ENCODE data around the gene ACOT11.

The ACOT11 gene

DNA sequence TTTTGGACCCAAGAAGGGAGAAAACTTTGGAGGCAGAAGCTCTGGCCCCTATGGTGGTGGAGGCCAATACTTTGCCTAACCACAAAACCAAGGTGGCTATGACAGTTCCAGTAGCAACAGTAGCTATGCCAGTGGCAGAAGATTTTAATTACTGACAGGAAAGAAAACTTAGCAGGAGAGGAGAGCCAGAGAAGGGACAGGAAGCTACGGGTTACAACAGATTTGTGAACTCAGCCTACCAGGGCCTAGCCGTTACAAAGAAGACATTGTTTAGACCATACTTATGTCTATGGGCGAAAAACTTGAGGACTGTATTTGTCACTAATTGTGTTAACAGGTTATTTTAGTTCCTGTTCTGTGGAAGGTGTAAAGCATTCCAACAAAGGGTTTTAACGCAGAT is 10.4 kb upstream of the ACOT11 start:
- no peak for DNase-seq (ENCODE audit: low read depth, low spot score)

DNA sequence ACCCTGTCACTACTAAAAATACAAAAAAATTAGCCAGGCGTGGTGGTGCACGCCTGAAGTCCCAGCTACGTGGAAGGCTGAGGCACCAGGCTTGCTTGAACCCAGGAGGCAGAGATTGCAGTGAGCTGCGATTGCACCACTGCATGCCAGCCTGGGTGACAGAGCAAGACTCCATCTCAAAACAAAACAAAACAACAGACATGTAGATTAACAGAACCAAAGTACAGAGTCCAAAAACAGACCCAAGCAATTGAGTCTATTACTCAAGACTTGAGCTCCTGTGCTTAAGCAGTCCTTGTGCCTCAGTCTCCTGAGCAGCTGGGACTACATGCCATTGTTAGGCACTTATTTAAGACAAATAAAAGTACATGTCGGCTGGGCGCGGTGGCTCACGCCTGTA is 9.5 kb upstream of the ACOT11 start:
- DNase-seq (ENCODE audit: low read depth, low spot score): no peak

DNA sequence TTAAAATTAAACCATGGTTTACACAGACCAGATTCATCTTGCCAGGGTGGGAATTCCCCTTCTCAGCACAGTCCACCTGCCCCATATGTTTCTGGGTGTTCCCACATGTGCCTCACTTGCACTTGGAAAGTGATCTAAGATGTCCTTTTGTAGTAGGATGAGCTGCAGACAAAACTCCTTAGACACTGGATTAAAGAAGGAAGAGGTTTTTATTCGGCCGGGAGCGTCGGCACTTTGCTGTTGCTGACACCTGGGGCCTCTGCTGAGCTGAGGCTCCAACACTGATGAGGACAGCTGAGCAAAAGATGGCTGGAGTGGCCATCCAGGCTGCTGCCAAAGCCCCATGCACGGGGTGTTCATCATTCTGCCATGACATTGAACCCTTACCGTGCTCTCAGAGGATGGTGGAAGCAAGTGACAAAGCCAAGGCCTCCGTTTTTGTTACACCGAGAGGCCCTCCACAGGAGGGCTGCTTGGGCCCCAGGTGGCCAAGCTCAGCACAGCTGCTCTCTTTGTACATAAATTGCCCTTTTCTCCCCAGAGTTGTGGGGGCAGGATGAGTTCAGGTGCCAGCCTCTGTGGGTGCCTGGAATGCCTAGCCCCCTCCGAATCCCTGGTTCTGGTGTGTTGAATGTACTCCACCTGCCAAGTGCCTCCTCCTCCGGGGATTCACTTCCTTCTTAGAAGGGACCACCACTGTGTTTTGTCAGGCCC is 7.3 kb upstream of the ACOT11 start:
- DNase-seq (ENCODE audit: low read depth, low spot score): no peak

DNA sequence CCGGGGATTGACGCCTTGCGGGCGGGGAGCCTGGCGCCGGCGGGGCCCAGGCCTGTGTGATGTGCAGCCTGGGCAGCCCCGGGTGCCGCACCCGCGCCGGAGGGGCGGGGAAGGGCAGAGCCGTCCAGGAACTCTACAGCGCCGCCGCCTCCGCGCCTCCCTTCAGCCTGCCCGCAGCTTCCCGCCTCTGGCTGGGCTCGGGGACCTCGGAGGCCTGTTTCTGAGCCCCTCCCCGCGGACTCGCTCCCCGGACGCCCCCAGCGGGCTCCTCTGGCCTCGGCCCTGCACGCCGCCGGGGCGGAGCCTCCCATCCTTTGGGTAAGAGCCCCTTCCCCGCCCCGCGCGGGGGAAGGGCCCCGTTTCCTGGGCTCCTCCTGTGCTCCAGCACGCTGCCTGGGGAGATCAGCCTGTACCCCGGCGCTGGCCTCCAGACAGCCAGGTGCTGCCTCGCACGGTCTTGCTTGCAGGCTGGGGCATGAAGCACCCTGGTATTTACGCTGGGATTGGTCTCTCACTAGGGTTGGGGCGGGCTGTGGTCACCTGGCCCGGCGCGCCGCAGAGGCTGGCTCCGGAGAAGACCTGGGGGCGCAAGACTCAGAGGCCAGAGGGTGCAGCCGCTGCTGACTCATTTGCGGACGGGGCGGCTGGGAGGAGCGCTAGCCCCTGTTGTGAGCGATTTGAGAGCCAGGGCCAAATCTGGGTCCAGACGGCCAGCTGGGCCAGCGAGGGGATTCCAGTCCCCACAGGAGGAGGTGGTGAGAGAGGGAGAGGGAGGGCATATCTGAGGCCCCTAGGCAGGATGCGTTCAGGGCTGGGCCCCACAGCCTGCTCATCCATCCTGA is 5.7 kb upstream of the ACOT11 start:
- peak; percentile 84 for DNase-seq (ENCODE audit: low read depth, low spot score)

DNA sequence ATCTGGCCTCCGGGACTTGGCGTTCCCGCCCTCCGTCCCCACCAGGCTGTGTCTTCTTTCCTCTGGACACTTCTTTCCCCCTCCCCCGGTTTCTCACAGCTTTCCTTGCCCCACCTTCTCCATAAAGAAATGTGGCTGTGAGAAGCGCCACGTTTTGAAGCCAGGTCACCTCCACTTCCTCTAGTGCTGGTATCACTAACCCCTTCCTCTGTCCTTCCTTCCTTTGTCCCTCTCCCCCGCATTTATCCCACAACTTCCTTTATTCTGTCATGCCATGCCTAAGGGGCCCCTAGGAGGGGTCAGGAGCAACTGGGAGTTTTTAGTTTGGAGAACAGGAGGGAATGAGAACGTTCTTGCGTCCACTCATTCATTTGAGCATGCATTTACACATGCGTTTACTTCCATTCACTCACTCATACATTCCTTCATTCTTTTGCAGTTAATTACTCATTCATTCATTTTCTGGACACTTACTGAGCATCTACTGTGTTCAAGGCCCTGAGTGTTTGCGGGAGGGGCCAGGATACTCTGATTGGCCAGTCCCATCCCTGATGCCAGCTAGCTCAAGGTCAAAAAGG is 5.0 kb upstream of the ACOT11 start:
- no peak for DNase-seq (ENCODE audit: low read depth, low spot score)

DNA sequence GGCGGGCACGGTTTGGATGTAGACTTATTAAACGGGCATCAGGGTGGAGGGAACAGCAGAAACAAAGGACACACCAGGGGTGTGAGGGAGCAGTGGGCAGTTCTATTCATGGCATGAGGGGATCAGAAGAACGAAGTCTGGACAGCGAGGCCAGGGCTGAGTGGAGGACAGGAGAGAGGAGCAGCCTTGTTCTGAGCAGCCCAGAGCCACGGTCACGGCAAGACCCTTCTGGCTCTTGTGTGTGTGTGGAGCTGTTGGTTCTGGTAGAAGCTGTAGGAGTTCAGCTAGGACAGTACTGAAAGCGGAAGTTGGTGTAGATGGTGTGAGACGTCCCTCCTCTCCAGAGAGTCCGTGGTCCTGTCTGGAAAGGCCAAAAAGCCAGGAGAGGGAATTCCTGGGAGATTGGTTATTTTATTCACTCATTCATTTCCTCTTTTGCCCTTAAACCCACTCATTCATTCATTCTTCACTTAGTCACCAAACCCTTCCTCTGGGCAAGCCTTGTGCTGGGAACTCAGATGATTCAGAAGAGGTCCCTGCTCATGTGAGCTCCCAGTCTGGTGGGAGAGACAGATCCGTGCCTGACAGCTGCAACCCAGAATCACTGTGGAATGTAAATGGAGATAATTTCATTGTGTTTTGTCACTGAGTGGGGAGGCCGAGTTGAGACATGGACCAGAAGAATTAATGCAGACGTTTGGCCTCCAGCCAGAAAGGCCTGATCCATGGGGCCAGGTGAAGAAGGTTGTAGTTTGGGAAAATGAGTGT is 4.1 kb upstream of the ACOT11 start:
- no peak for DNase-seq (ENCODE audit: low read depth, low spot score)

DNA sequence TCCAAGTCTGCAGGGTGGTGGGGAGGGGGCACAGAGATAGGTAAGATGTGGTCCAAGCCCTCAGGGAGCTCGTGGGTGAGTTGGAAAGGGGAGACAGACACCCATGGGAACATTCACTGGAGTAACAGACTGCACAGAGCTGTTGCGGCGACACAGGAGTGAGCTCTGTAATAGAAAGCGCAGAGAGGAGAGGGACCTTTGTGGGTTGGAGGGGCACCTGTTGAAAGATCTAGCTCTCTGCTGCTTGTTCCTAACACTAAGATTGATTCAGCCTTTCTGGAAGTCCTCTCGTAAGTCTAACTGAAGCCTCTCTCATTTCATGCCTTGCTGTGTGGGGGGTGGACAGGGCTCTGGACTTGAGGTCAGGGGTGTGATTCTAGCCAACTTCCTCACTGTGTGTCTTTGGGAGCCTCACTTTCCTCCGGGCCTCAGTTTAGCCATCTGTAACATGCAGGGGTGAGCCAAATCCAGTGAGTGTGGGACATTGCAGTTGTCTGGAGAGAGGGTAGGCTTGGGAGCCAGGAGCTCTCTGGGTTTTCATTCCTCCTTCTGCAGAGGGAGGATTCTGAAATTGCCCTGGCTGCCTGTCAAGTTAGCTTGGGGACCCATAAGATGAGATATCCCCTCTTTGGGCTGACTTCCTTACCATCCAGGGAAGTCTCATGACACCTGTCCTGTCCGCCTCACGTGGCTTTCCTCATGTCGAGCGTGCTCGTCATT is 2.0 kb upstream of the ACOT11 start:
- no peak for DNase-seq (ENCODE audit: low read depth, low spot score)

DNA sequence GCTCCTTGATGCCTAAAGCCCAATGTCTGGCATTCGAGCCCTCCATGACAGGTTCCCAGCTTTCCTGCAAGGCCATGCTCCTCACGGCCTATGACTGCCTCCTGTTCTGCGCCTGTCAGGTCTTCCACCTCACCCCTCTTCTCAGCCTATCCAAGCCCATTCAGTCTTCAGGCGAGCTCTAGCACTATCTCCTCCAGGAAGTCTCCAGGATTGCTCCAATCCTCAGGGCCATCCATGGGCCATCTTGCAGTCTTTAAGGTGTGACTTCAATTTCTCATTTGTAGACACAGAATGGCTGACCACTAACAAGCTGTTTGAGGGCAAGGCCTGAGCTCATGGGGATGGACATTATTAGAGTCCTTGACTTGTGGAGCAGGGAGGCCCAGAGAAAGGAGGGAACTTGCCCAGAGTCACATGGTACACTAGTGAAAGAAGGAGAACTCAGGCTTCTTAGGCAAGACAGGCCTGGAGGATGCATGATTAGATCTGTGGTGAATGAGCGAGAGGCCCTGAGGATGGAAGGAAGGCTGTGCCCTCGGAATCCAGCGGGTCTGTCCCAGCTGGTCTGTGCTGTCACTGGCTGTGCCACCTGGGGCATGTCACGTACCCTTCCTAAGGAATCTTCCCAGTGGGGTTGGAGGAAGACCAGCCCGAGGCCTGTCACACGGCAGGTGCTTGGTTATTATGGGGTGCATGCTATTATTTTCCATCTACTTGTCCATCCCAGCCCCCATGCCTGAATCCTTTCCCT is 1.2 kb upstream of the ACOT11 start:
- no peak for DNase-seq (ENCODE audit: low read depth, low spot score)

DNA sequence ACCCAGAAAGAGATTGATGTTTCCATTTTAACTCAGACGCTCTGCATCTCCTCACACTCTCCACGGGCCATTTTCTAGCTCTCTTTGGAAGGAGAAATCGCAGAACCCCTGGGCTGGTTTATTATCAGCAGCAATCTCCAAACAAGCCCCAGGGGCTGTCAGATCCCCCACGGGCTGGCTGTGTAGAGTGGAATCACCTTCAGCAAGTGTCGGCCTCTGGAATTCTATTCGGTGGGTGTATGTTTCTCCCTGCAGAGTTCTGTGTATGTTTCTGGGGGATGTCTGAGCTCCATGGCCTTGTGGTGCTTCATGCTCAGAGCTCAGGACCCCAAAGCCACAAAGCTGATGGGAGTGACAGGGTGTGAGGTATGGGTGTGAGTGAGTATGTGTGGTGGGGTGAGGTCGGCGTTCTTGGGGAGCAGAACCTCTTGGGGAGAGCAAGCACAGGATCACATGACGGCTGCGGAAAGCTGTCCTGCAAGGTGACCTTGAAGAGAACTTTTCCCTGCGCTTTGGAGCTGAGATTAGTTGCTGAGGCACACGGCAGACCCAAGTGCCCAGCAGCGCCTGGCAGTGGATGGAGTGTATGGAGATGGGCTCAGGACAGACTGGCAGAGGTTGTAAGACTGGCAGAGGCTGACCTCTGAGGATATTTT is 489 bp downstream of the ACOT11 start:
- DNase-seq (ENCODE audit: low read depth, low spot score): no peak

DNA sequence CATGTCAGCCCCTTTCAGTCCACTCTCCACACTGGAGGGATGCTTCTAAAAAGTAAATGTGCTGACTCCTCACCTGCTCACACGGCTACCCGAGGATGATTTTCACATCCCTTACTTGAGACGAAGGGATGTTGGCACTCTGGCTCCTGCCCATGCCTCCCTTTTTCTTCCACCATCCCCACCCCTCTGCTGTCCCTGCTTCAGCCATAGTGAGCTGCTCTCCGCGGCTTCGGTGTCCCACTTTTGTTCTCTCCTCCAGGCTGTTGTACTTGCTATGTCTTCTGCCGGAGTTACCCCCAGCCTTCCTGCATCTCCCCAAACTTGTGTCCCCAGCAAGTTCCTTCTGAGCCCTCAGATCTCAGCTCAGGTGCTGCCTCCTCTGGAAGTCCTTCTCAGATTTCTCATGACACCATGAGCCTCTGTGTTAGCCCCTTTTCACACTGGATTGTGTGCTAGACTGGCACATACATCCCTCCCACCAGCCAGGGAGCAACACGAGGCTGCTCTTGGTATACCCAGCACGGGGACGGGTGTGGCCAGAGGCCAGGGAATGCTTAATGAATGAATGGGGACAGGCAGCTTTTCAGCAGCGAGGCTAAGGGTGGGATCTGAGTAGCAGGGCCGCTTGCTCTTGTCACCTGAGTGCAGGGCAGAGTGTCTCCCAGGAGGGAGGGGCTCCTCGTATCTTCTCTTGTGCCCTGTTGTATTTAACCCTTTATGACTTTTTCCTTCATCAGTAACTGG is 1.3 kb downstream of the ACOT11 start:
- no peak for DNase-seq (ENCODE audit: low read depth, low spot score)

DNA sequence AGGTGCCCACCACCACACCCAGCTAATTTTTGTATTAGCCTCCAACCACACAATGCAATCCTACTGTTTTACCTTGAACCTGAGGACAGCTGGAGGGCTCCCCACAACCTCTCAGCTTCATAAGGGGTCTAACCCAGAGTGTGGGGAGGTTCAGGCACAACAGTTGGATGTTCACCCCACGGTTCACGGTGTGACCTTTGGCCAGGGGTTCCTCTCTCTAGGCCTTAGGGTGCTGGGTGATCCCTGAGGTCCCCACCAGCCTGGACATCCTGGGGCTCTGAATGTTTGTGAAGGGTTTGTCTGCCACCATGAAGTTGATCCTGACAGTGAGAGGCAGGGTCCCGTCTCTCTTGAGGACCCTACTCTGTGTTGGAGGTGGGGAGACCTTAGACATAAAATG is 3.9 kb downstream of the ACOT11 start:
- DNase-seq (ENCODE audit: low read depth, low spot score): no peak

DNA sequence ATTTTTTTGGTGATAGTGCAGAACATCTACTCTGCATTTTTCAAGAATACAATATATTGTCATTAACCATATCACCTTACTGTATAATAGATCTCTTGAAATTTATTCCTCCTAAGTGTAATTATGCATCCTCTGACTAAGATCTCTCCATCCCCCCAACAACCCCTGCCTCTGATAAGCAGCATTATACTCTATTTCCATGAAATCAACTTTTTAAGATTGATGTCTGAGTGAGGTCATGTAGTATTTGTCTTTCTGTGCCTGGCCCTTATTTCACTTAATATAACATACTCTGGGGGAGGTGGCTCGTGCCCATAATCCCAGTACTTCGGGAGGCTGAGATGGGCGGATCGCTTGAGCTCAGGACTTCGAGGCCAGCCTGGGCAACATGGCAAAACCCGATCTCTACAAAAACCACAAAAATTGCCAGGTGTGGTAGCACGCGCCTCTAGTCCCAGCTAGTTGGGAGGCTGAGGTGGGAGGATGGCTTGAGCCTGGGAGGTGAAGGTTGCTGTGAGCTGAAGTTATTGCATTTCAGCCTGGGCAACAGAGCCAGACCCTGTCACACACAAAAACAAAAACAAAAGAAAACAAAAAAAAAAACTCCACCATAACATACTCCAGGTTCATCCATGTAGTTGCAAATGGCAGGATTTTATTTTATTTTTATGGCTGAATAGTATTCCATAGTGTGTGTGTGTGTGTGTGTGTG is 5.7 kb downstream of the ACOT11 start:
- DNase-seq (ENCODE audit: low read depth, low spot score): no peak

DNA sequence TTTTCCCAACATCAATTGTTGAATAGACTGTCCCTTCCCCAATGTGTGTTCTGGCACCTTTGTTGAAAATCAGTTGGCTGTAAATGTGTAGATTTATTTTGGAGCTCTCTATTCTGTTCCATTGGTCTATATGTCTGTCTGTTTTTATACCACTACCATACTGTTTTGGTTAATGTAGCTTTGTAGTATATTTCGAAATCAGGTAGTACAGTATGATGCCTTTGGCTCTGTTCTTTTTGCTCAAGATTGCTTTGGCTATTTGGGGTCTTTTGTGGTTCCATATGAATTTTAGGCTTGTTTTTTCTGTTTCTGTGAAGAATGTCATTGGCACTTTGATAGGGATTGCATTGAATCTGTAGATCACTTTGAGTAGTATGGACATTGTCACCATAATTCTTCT is 8.1 kb downstream of the ACOT11 start:
- no peak for DNase-seq (ENCODE audit: low read depth, low spot score)

DNA sequence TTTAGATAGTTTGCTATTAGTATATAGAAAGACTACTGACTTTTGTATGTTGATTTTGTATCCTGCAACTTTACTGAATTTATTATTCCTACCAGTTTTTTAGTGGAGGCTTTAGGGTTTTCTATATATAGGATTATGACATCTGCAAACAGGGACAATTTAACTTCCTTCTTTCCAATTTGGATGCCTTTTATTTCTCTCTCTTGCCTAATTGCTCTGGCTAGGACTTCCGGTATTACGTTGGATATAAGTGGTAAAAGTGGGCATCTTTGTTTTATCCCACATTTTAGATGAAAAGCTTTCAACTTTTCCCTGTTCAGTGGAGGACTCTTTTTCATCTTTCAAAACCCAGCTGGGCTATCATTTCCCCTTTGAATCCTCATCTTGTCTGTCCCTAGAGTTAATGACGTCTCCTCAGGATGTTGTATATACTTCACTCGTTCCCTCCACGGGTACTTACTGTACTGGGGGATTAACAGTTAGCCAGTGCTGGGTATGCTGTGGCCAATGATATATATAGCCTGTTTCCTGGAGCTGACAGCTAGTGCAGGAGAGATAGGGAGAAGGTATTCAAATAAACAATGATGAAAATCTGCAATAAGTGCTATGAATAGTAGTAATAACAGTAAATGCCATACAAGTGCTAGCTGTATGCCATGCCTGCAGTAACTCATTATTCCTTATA is 9.8 kb downstream of the ACOT11 start:
- DNase-seq (ENCODE audit: low read depth, low spot score): no peak

DNA sequence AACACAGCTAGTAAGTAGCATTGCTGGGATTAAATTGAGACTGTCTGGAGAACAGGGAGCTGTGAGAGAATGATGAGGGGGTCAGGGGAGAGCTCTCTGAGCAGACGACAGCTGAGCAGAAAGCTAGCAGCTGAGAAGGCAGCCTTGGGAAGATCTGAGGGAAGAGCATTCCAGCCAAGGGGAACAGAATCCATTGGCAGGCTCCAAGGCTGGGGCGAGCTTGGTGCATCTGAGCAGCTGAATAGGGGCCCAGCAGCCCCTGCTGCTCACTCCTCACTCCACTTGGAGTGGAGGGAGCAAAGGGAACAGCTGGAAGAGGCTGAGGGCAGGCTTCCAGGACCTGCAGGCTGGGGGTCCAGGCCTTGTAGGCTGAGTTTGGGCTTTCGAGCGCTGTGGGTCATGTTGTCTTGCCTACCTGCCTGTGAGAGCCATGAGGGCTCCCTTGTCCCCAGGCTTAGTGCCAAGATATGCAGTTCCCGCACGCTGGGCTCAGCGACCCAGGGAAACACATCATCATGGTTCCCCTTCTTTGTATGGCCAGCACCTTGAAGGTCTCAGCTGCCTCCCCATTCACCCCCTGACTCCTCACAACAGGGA is 10.5 kb downstream of the ACOT11 start:
- DNase-seq (ENCODE audit: low read depth, low spot score): no peak

DNA sequence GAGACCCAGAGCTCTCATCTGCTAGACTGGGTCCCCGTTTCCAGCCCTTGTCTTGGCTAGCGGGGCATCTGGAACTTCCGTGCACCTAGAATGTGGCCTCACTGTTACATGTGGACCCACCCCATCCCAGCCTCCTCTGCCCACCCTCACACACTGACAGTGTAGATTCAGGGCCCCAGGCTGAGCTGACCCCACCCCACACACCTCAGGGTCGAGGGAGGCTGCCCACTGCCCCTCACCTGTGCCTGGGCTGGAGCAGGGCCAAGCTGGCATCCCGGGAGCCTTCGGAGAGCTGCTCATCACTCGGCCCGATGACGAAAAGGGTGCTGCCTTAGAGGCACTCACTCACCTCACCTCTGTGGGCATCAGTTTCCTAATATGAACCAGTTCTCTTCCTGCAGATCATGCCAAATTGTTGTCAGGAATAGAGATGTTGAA is 11.1 kb downstream of the ACOT11 start:
- no peak for DNase-seq (ENCODE audit: low read depth, low spot score)

DNA sequence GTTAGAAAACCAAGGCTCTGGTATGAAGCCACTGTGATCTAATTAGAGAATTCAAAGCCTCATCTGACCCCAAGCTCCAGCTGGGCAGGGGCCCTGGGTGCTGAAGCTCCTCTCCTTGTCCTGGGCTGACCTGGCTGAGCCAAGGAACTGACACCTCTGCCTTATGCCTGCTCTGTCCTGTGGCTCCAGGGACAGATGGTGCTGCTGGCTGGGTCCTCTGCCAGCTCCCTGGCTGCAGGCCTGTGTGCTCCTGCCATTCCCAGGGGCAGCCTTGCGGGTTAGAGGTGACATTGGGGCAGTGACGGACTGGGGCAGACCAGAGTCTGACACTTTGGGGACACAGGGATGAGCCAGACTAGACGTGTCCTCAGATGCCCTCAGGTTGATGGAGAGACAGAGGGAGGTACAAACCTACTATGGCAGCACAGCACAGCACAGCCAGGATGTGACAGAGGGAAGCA is 11.8 kb downstream of the ACOT11 start:
- DNase-seq (ENCODE audit: low read depth, low spot score): no peak
